ENCODE results near the gene PCSK9. TPM values are rescaled to one million over a fixed set of nuclear protein-coding genes. Genes with fewer than 3 reads are reported as not detected.
"Not testable (repeated sequence)": the region's sequence is repeated elsewhere in the genome, so short reads cannot be mapped to it uniquely, and the experiment has no call there.

The PCSK9 gene
- total RNA-seq, 2 experiments from 2014 or later: 0.07 TPM; not detected in 1

DNA sequence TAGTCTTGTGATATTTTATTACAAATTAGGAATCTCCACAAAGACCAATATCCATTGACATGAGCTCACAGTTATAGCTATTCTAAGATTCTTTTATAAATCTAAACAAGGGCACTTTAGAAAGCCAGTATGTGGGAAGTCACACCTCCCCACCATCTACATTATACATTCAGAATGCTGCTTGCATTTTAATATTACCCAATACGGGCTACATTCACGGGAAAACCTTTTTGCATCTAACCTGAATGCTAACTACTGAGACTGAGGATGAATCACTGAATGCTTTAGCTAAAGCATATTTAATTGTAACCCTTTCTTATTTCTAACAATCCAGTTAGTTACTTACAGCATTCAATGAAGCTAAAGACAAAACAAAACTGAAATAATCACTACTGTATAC, 53.1 kb downstream of the PCSK9 start:
- no peak for DNase-seq
- no peak overlapping the region for H3K27ac Mint-ChIP-seq
- no peak overlapping the region for H3K4me3 Mint-ChIP-seq
- CTCF ChIA-PET: no interaction called here
- H3K4me1 Mint-ChIP-seq: peaks cover 17% of the 10 kb centered on the region
- H3K9me3 Mint-ChIP-seq (ENCODE audit: low read depth): no peaks in the 10 kb centered on the region
- peaks cover 60% of the 10 kb centered on the region for H3K36me3 Mint-ChIP-seq
- no peak for ATAC-seq
- H3K27me3 Mint-ChIP-seq: no peaks in the 10 kb centered on the region

DNA sequence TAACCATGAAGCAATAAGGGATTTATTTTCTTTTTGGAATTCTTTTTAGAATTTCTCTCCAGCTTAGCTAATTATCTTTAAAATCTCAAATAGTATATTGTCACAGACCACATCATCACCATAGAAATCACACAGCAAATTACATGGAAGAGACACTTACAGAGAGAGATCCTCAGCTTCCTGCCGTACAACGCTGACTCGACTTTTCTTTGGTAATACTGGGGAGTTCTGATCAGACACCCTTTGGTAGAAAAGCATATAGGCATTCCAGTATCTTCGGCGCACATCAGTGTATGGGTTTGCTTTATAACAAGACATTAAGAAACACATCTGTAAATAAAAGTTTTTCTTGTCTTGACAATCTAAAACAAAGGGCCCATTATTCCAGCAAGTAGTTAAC, 55.7 kb downstream of the PCSK9 start:
- H3K36me3 Mint-ChIP-seq: peaks cover 59% of the 10 kb centered on the region
- H3K9me3 Mint-ChIP-seq (ENCODE audit: low read depth): no peaks in the 10 kb centered on the region
- H3K4me1 Mint-ChIP-seq: no peaks in the 10 kb centered on the region
- CTCF ChIA-PET: no interaction called here
- no peaks in the 10 kb centered on the region for H3K27me3 Mint-ChIP-seq
- no peak overlapping the region for H3K27ac Mint-ChIP-seq
- ATAC-seq: no peak
- DNase-seq: no peak
- H3K4me3 Mint-ChIP-seq: no peak overlapping the region

DNA sequence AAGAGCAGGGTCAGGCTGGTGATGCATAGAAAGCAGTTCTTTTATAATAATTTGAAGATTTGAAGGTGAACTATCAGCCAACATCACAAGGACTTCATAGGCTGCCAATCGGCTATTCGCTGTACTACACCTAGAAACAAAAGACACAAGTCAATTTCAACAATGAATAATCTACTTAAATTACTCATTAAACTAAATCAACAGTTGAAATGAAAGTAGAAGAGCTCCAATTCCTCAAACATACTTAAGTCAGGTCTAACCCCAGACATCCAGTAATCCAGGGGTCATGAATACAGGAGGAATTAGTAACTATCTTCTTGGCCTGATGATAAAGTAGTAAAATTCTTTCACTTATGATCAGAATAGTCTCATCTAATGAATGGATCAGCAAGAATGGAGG, 64.5 kb downstream of the PCSK9 start:
- CTCF ChIA-PET: no interaction called here
- no peaks in the 10 kb centered on the region for H3K9me3 Mint-ChIP-seq (ENCODE audit: low read depth)
- H3K4me1 Mint-ChIP-seq: no peaks in the 10 kb centered on the region
- DNase-seq (no peak), ATAC-seq (no peak)
- peaks cover 35% of the 10 kb centered on the region for H3K36me3 Mint-ChIP-seq
- no peak overlapping the region for H3K4me3 Mint-ChIP-seq
- no peaks in the 10 kb centered on the region for H3K27me3 Mint-ChIP-seq
- no peak overlapping the region for H3K27ac Mint-ChIP-seq

DNA sequence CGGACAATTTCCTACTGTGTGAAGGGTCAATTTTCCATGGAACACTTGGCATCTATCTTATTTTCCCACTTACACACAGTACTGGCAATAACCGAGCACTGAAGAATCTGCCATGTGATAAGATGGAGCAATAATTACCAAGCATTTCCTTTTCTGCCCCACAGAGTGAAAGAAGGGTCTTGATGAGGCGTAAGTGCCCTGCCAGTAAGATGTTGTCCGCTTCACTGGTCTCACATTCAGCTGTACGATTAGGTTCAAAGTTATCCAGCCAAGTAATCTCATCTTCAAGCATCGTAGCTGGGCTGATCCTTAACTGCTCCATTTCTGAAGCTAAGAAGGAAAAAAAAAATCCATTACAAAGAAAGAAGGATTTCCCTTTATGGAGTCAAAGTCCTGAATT, 67.8 kb downstream of the PCSK9 start:
- no peaks in the 10 kb centered on the region for H3K9me3 Mint-ChIP-seq (ENCODE audit: low read depth)
- CTCF ChIA-PET: interaction anchor here (1.2 kb wide), 1 partner anchor 10 kb away, joined by 3 read pairs; no protein-coding TSS in a partner anchor
- ATAC-seq: no peak
- no peak overlapping the region for H3K4me3 Mint-ChIP-seq
- H3K27ac Mint-ChIP-seq: no peak overlapping the region
- H3K4me1 Mint-ChIP-seq: no peaks in the 10 kb centered on the region
- peaks cover 43% of the 10 kb centered on the region for H3K36me3 Mint-ChIP-seq
- H3K27me3 Mint-ChIP-seq: no peaks in the 10 kb centered on the region
- DNase-seq: no peak

DNA sequence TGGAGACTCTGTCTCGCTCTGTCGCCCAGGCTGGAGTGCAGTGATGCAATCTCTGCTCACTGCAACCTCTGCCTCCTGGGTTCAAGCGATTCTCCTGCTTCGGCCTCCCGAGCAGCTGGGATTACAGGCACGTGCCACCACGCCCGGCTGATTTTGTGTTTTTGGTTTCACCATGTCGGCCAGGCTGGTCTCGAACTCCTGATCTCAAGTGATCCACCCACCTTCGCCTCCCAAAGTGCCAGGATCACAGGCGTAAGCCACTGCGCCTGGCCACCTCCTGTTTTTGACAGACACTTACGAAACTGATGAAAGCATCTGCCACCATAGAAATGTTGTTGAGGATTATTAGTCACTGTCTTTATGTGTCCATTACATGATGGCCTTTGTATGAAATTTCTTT, 69.7 kb downstream of the PCSK9 start:
- DNase-seq; ATAC-seq; H3K4me1 Mint-ChIP-seq; H3K27ac Mint-ChIP-seq; H3K4me3 Mint-ChIP-seq; H3K9me3 Mint-ChIP-seq (ENCODE audit: low read depth); CTCF ChIA-PET; H3K27me3 Mint-ChIP-seq: not testable (repeated sequence)
- H3K36me3 Mint-ChIP-seq: peaks cover 54% of the 10 kb centered on the region

Other genes starting within 250 kb of the PCSK9 start
- 10 to 100 TPM in 1 of 2 experiments, 1 to 10 TPM in 1; 9.1 to 17.9 TPM for gene TTC22, start 238.2 kb upstream of the PCSK9 start, total RNA-seq
- gene DHCR24, start 152.4 kb upstream of the PCSK9 start, total RNA-seq: 100 to 1,000 TPM; 121 to 187 TPM
- not detected for gene TMEM61, start 58.9 kb upstream of the PCSK9 start, total RNA-seq
- under 1 TPM; 0.07 to 0.12 TPM for gene BSND, start 40.6 kb upstream of the PCSK9 start, total RNA-seq
- 10 to 100 TPM; 38.2 to 42.3 TPM for gene USP24, start 175.8 kb downstream of the PCSK9 start, total RNA-seq

Measured in activated CD8-positive, alpha-beta memory T cell treated with anti-CD3 and anti-CD28 coated beads, Interleukin-2, amount 10 ng/mL, durations not matched to agents 7 days and 5 days (primary cell).